ENCODE results near the gene ADGRL3.
"Not testable (repeated sequence)": the region's sequence is repeated elsewhere in the genome, so short reads cannot be mapped to it uniquely, and the experiment has no call there.

ADGRL3 gene

GRCh38 chr4:61561028-61561427, 360.9 kb downstream of the ADGRL3 start:
- DNase-seq: no peak

DNA sequence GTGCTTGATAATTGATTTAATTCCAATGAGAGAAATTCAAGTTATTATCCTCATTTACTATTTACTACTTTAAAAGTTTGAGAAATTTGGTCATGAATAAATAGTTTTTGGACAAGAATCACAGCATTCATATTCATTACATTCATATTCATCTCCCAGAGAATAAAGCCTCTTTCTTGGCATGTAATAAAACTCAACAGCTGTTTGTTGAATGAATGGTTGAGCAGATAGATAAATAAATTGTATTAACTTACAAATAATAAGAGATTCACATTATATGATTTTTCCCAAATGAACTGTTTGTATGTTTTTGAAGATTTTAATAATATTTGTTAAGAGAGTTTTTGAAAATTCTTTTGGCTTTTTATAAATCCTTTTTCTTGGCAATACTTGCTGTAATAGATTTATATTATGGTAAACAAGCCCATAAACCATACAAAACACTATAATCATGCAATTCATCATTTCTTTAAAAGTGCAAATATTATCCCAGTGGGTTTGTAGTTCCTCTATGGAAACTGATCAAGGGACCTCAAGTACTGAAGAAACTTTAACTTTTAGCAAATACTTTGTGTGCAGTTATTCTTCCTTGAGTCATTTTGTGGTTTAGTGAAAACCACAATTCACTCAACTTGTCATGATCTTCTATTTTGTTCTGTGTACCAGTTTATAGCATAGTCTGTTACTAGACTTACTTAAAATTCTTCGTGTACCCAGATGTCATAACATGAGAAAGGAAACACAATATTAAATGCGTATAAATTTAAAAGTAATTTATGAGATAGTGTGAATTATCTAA, 371.8 kb downstream of the ADGRL3 start:
- DNase-seq: no peak

GRCh38 chr4:61575796-61576195, 375.7 kb downstream of the ADGRL3 start:
- no peak for DNase-seq

DNA sequence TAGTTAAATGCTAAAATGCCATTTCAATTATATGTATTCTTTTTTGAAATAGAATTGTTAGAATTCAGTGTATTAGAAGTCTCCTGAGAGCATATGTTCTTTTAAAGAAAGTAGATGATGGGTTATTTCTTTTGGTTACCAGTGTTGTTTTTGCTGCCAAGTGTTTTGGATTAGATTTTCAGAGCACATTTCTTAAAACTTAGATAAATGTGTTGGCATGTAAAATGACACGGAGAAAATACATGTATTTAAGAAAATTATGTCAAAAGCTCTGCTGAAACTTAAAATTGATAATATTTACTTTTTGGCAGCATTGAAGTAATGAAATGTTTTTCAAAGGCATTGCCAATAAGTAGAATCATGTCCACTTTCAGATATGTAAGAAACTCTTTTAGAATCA, 379.7 kb downstream of the ADGRL3 start:
- DNase-seq: no peak

GRCh38 chr4:61580721-61581377, 380.7 kb downstream of the ADGRL3 start:
- DNase-seq: no peak

DNA sequence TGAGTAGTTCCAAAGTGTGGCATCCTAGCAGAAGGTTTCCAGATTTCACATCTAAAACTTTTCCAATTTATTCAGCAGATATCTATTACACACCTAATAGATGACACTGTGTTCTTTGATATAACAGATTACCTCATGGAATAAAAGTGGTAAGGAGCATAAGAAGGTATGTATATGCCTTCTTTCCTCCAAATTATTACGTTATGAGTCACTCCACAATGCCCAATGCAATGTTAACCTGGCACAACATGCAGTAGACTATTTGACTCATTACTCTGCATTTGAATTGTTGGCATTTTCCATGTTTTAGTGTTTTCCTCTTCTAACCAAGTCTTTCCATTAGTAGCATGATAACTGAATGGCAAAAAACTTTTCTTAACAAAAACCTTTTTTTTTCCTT, 383.6 kb downstream of the ADGRL3 start:
- no peak for DNase-seq

- no peak for DNase-seq
Observed at GRCh38 chr4:61588621-61589402, 388.7 kb downstream of the ADGRL3 start.

DNA sequence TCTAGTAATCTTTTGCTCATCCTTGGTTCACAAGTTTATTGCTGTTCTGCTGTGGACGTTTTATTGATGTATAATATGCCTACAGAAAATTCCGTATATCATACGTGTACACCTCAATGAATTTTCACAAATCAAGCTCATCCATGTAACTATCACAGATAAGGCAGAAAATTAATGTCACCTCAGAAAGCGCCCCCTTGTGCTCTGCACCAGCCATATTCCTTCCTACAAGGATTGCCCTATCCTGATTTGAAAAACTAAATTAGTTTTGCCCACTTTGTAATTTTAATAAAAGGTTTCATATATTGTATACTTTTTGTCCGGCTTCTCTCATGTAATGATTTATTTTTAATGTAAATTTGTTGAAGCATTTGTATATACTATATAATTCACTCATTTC, 390.8 kb downstream of the ADGRL3 start:
- no peak for DNase-seq

DNA sequence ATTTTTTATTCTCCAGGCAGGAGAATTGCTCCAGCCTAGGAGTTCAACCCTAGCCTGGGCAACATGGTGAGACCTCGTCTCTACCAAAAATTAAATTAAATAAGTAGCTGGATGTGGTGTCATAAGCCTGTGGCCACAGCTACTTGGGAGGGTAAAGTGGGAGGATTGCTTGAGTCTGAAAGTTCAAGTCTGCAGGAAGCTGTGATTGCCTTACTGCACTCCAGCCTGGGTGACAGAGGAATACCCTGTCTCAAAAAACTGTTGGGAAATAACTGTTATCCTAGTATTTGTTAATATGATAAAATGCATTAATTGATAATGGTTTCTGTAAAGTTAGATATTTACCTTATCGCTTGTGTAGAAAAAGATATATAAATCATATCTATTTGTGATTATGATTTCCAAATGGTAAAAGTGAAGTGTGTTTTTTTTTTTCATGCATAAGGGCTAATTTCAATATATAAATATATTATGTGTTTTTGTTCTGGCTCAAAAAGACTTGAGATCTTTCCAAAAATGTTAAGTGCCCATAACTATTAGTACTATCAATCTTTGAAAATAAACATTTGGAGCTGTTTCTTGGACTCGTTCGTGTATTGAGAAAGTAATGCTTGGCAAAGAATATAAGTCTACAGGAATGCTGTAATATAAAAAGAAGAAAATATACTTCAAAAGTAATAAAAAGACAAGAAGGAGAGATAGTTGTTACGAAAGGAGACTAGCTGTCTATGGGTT, 396.6 kb downstream of the ADGRL3 start:
- no peak for DNase-seq

GRCh38 chr4:61603086-61603485, 403.0 kb downstream of the ADGRL3 start:
- DNase-seq: no peak

GRCh38 chr4:61604054-61604453, 403.9 kb downstream of the ADGRL3 start:
- DNase-seq: no peak

GRCh38 chr4:61605984-61606383, 405.9 kb downstream of the ADGRL3 start:
- peak; percentile 13 to 60 (median 32) for DNase-seq

DNA sequence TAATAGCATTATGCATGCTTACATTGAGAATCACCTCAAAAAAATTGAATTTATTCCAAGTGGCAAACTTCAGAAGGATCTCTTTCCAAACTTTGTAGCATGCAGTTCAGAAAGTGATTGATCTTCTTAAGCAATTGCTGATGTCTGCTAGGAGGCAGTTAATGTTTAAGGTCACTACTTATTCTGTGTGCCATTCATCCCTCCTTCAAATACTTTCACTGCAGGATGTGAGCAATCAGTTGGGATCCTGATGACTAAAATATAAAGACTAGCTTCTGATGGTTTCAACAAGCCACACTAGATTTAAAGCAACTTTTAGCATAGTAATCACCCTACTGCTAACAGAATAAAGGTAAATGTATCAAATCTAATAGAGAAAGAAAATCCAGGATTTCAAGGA, 414.1 kb downstream of the ADGRL3 start:
- DNase-seq: no peak

- DNase-seq: no peak
Observed at GRCh38 chr4:61619528-61619927, 419.4 kb downstream of the ADGRL3 start.

DNA sequence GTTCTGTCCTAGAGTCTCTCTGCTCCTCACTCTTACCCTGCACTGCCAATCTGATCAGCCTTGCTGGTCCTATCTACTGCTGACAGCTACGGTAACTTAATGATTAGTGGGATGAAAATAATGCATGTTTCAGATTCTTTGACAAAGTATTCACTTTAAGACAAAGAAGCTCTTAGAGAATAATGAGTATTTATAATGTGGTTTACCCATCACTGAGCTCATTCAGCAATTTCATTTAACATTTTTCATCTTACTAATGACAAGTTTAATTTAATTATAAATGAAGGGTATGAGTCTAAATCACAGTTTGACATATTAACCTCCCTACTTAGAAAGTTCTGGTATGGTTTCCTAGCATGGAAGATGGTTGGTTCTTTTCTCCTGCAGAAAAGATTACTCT, 428.2 kb downstream of the ADGRL3 start:
- no peak for DNase-seq

DNA sequence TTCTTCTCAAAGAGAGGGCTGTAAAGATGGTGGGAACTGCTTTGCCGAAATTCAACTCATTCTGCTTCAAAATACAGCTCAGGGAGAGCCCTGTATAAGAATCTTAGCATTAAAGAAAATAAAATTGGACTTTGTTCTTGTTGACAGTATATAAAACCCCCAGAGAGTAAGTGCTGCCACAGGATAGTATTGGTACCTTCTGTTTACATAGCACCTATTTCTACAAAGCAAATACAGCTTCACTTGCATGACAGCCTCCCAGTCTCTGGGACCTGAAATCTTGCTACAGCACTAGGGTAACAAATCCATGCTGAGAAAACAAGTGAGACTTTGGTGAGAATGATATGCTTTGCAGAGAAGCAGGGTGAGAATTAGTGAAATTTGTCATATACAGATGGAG, 428.6 kb downstream of the ADGRL3 start:
- DNase-seq: no peak

- DNase-seq: no peak
Observed at GRCh38 chr4:61630548-61630947, 430.4 kb downstream of the ADGRL3 start.

- no peak for DNase-seq
Observed at GRCh38 chr4:61638591-61638990, 438.5 kb downstream of the ADGRL3 start.

GRCh38 chr4:61646746-61647350, 446.7 kb downstream of the ADGRL3 start:
- not testable (repeated sequence) for DNase-seq

DNA sequence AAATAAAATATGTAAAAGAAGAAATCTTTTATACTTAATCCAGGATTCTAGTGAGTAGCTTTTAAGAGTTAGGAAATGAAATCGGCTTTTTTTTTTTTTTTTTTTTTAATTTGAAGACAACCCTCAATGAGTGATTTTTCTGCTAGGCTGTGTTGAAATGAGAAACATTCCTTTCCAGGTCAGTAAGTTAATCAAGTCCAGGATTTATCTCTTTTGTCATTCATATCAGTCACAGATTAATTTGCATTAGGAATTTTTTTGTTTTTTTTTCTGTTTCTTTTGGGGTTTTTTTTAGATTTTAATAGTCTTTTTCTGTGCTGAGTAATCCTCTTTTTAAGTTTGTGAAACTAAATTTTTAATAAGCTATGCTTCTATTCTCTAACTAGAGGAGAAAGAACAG, 448.1 kb downstream of the ADGRL3 start:
- no peak for DNase-seq

DNA sequence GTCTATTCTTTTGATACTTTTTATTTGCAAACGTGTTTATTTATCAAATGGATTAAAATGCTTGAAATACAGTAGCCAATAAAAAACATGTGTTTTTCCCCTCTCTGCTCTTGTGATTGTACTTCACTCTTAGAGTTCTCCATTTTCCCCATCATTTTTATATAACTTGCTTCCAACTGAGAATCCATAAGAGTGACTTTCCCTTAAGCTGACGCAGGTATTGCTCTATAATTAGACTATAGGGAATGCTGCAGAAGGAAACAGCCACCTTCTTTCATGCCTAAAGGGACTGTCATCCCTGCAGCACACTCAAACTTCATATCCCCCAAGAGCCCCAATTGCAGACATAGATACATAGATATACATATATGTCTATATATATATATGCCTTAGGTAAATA, 456.9 kb downstream of the ADGRL3 start:
- DNase-seq: no peak

GRCh38 chr4:61661960-61662359, 461.8 kb downstream of the ADGRL3 start:
- no peak for DNase-seq
